Loucy (cell line): ENCODE results near the gene WNT5A.

Experiments used
- H2AFZ ChIP-seq: fragments of 200-600 bp; sonication (generic); 2 replicates; pipeline ENCODE4 v1.6.0; 2016; ENCODE audit warnings: antibody characterized with exemption, mild to moderate bottlenecking, low read length, moderate library complexity
- H3F3A ChIP-seq: fragments of 200-600 bp; 2 replicates; pipeline ENCODE4 v1.6.0; 2016; ENCODE audit warnings: antibody characterized with exemption, low read depth, mild to moderate bottlenecking
- H3K27me3 ChIP-seq: fragments of 200-600 bp; sonication (generic); 2 replicates; pipeline ENCODE4 v1.6.1; 2014; ENCODE audit warnings: low read length, mild to moderate bottlenecking; ENCODE audit not compliant: insufficient read depth, poor library complexity, severe bottlenecking
- H3K36me3 ChIP-seq: fragments of 200-600 bp; sonication (generic); 2 replicates; pipeline ENCODE4 v1.6.1; 2016; ENCODE audit warnings: low read length; ENCODE audit not compliant: insufficient read depth
- H3K4me1 ChIP-seq: fragments of 200-600 bp; sonication (generic); 2 replicates; pipeline ENCODE4 v1.5.1; 2014; ENCODE audit warnings: low read length, mild to moderate bottlenecking; ENCODE audit not compliant: insufficient read depth, poor library complexity, severe bottlenecking
- H3K4me2 ChIP-seq: fragments of 200-600 bp; sonication (generic); 2 replicates; pipeline ENCODE4 v1.6.0; 2014; ENCODE audit warnings: antibody characterized with exemption, low read length, low read depth, mild to moderate bottlenecking; ENCODE audit not compliant: poor library complexity, severe bottlenecking
- H3K4me3 ChIP-seq: fragments of 200-600 bp; sonication (generic); 2 replicates; pipeline ENCODE4 v1.5.1; 2014; ENCODE audit warnings: low read length, mild to moderate bottlenecking, mixed read lengths; ENCODE audit not compliant: poor library complexity, severe bottlenecking
- H3K79me2 ChIP-seq: fragments of 200-600 bp; sonication (generic); 2 replicates; pipeline ENCODE4 v1.6.1; 2014; ENCODE audit warnings: low read length; ENCODE audit not compliant: insufficient read depth
- H3K9ac ChIP-seq: fragments of 200-600 bp; sonication (generic); 2 replicates; pipeline ENCODE4 v1.6.0; 2014; ENCODE audit warnings: mild to moderate bottlenecking, low read depth, low read length, moderate library complexity; ENCODE audit not compliant: poor library complexity, severe bottlenecking
- H3K9me2 ChIP-seq: fragments of 200-600 bp; sonication (generic); replicated peaks from 2 replicates; pipeline ENCODE4 v1.6.1; 2016; ENCODE audit warnings: low read depth, low read length, mixed read lengths
- H3K9me3 ChIP-seq: fragments of 200-600 bp; sonication (generic); 2 replicates; pipeline ENCODE4 v1.6.1; 2014; ENCODE audit warnings: mild to moderate bottlenecking, antibody characterized with exemption, low read length, low read depth; ENCODE audit not compliant: insufficient read depth
- H4K20me1 ChIP-seq: fragments of 200-600 bp; sonication (generic); 2 replicates; pipeline ENCODE4 v1.6.0; 2014; ENCODE audit warnings: antibody characterized with exemption, low read length, mild to moderate bottlenecking; ENCODE audit not compliant: insufficient read depth, poor library complexity, severe bottlenecking
- EZH2phosphoT487 ChIP-seq: fragments of 200-600 bp; IDR thresholded peaks from 2 replicates; pipeline ENCODE4 v1.6.1; 2018; ENCODE audit warnings: antibody characterized with exemption, mild to moderate bottlenecking, moderate library complexity, borderline replicate concordance
- TF ChIP-seq, protein P1 (sequence below): fragments of 200-600 bp; sonication (generic); conservative IDR thresholded peaks from 2 replicates; pipeline ENCODE4 v1.5.1; 2014; ENCODE audit warnings: mild to moderate bottlenecking, antibody characterized with exemption, low read length

WNT5A gene

DNA sequence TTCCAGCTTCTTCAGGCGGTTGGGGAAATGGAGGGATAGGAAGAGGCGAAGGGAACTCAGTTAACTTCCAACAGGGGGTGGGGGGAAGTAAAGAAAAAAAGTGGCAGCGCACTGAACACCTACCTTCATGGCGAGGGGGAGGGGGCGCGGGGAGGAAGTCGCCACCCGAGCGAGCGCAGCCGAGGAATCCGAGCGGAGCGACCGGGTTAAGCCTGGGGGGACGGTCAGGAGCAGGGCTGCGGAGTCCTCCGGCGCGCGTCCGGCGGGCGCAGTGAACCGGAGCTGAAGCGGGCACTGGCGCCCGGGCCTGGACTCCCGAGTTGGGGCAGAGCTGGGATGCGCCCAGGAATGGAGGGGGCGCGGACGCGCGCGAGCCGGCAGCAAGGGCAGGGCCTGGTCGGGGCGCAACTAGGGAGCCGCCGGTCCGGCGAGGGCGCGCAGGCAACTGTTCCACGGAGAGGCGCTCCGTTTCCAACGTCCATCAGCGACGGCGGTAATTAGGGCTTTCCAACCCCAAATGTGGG lies at the start of gene WNT5A:
Gene WNT5A (minus strand): TSS at position 450 of the 524 bp plus-strand sequence. CDS start 321 bp downstream, at position 129.
- TF ChIP-seq, protein P1, sequence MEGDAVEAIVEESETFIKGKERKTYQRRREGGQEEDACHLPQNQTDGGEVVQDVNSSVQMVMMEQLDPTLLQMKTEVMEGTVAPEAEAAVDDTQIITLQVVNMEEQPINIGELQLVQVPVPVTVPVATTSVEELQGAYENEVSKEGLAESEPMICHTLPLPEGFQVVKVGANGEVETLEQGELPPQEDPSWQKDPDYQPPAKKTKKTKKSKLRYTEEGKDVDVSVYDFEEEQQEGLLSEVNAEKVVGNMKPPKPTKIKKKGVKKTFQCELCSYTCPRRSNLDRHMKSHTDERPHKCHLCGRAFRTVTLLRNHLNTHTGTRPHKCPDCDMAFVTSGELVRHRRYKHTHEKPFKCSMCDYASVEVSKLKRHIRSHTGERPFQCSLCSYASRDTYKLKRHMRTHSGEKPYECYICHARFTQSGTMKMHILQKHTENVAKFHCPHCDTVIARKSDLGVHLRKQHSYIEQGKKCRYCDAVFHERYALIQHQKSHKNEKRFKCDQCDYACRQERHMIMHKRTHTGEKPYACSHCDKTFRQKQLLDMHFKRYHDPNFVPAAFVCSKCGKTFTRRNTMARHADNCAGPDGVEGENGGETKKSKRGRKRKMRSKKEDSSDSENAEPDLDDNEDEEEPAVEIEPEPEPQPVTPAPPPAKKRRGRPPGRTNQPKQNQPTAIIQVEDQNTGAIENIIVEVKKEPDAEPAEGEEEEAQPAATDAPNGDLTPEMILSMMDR, result no peak
- TF ChIP-seq EZH2phosphoT487, result no peak
- peaks cover 16% of the 10 kb centered on the region for H3K27me3 ChIP-seq
- H3K9me2 ChIP-seq, result no peaks in the 10 kb centered on the region
- peak within 1 kb of the TSS; percentile 66 for H3K4me2 ChIP-seq
- H3K36me3 ChIP-seq, result no peaks in the 10 kb centered on the region
- H4K20me1 ChIP-seq, result no peaks in the 10 kb centered on the region
- peak within 1 kb of the TSS; percentile 69 for H3K9ac ChIP-seq
- no peaks in the 10 kb centered on the region for H3K9me3 ChIP-seq
- peaks cover 31% of the 10 kb centered on the region for H3K4me1 ChIP-seq
- 0 out of 2 replicates have a peak, but pooled peaks cover 3% of the 10 kb centered on the region for H3F3A ChIP-seq
- H3K4me3 ChIP-seq, result peak within 1 kb of the TSS; percentile 78
- H2AFZ ChIP-seq, result peak within 1 kb of the TSS; percentile 74
- H3K79me2 ChIP-seq, result peaks cover 65% of the 10 kb centered on the region

DNA sequence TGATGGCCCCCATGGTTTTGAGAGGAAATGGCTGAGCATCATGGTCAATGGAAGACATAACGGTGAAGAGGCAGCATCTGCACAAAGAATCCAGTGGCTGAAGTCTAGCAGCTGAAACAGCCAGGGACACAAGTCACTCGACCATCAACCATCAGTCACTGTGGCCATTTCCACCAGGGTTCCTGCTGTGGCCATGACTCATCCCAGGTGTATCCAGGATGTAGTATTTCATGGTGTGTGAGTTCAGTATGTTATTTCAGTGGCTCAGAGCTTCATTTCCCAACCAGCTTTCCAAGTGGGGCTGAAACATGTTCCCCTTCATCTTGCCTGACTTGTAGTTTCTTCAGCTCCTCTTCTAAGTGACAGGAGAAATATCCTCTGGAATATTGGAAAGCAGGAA lies 47.8 kb upstream of the WNT5A start:
- H3K9me3 ChIP-seq, result no peaks in the 10 kb centered on the region
- H2AFZ ChIP-seq, result no peak overlapping the region
- no peaks in the 10 kb centered on the region for H3K79me2 ChIP-seq
- no peaks in the 10 kb centered on the region for H3K36me3 ChIP-seq
- TF ChIP-seq, protein P1, result no peak
- TF ChIP-seq EZH2phosphoT487, result no peak
- no peaks in the 10 kb centered on the region for H3F3A ChIP-seq
- H3K27me3 ChIP-seq, result no peaks in the 10 kb centered on the region
- no peaks in the 10 kb centered on the region for H3K4me1 ChIP-seq
- H3K9ac ChIP-seq, result no peak overlapping the region
- H3K4me3 ChIP-seq, result no peak overlapping the region
- no peak overlapping the region for H3K4me2 ChIP-seq
- no peaks in the 10 kb centered on the region for H3K9me2 ChIP-seq
- no peaks in the 10 kb centered on the region for H4K20me1 ChIP-seq

DNA sequence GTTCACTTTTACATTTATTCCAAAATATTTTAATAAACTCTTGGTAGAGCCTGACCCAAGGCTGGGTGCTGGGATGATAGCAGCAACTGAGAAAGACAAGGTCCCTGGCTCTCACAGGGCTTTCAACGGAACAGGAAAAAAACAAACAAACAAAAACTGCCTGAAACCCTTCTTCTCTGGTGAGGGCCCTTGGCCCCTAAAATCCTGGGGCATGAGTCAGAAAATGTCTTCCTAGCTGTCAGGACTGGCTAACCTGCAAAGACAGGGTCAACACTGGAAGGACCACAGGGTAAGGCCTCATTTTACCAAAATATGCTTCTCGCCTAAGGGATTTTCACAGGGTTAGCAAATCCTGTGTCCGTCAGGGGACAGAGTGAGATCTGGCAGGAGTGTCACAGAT lies 45.7 kb upstream of the WNT5A start:
- H3K9ac ChIP-seq, result no peak overlapping the region
- TF ChIP-seq, protein P1, result no peak
- no peak for TF ChIP-seq EZH2phosphoT487
- H3K4me2 ChIP-seq, result no peak overlapping the region
- H3K27me3 ChIP-seq, result no peaks in the 10 kb centered on the region
- H4K20me1 ChIP-seq, result no peaks in the 10 kb centered on the region
- H3K79me2 ChIP-seq, result no peaks in the 10 kb centered on the region
- H3K9me3 ChIP-seq, result no peaks in the 10 kb centered on the region
- no peaks in the 10 kb centered on the region for H3F3A ChIP-seq
- no peaks in the 10 kb centered on the region for H3K9me2 ChIP-seq
- H2AFZ ChIP-seq, result no peak overlapping the region
- no peak overlapping the region for H3K4me3 ChIP-seq
- no peaks in the 10 kb centered on the region for H3K4me1 ChIP-seq
- no peaks in the 10 kb centered on the region for H3K36me3 ChIP-seq
